MM.1S (cell line): ENCODE measurements around the gene ADGRE3.

Source experiments
- CTCF ChIP-seq: fragments of 300-600 bp; sonication (generic); IDR thresholded peaks from 2 replicates; pipeline ENCODE4 v1.5.1; 2016; ENCODE audit warnings: antibody characterized with exemption, low read length, mixed read lengths
- EZH2 ChIP-seq: fragments of 300-600 bp; sonication (generic); optimal IDR thresholded peaks from 2 replicates; pipeline ENCODE3; 2017; ENCODE audit warnings: low read depth, mild to moderate bottlenecking, antibody characterized with exemption, low read length, mixed read lengths
- EZH2phosphoT487 ChIP-seq: fragments of 300-600 bp; sonication (generic); IDR thresholded peaks from 2 replicates; pipeline ENCODE4 v1.6.1; 2018; ENCODE audit warnings: antibody characterized with exemption, low read length

- TF ChIP-seq CTCF (no peak), EZH2phosphoT487 (no peak), EZH2 (no peak)
Measured at GRCh38 chr19:14595558-14595957, 79.1 kb downstream of the ADGRE3 start.
